ACC112 (cell line): ENCODE results near the gene SPG7.
A peak's percentile ranks its signal among the peaks of the same experiment; 100 is the strongest.
"Not testable (repeated sequence)": the region's sequence is repeated elsewhere in the genome, so short reads cannot be mapped to it uniquely, and the experiment has no call there.

ENCODE experiments used
- H2AFZ ChIP-seq: fragments of 200-600 bp; sonication (generic); one replicate; pipeline ENCODE4 v1.6.0; 2017; ENCODE audit warnings: antibody characterized with exemption, low read length; ENCODE audit not compliant: unreplicated experiment
- H3K27ac ChIP-seq: fragments of 200-600 bp; sonication (generic); 2 replicates; pipeline ENCODE4 v1.5.1; 2014; ENCODE audit warnings: low read depth, mild to moderate bottlenecking, antibody characterized with exemption, low read length, moderate library complexity
- H3K27me3 ChIP-seq: fragments of 200-600 bp; sonication (generic); 2 replicates; pipeline ENCODE4 v1.6.1; 2014; ENCODE audit warnings: mild to moderate bottlenecking, antibody characterized with exemption, low read length, moderate library complexity, mixed read lengths; ENCODE audit not compliant: insufficient read depth
- H3K36me3 ChIP-seq: fragments of 200-600 bp; sonication (generic); 2 replicates; pipeline ENCODE4 v1.6.1; 2016; ENCODE audit warnings: mild to moderate bottlenecking, antibody characterized with exemption, low read length, moderate library complexity, mixed read lengths; ENCODE audit not compliant: insufficient read depth
- H3K4me1 ChIP-seq: fragments of 200-600 bp; sonication (generic); one replicate; pipeline ENCODE4 v1.6.1; 2016; ENCODE audit warnings: low read length, mixed read lengths; ENCODE audit not compliant: insufficient read depth, unreplicated experiment, control insufficient read depth
- H3K4me3 ChIP-seq: fragments of 200-600 bp; sonication (generic); 2 replicates; pipeline ENCODE4 v1.5.1; 2014; ENCODE audit warnings: mild to moderate bottlenecking, low read depth, low read length
- H3K79me2 ChIP-seq: fragments of 200-600 bp; sonication (generic); one replicate; pipeline ENCODE4 v1.6.0; 2016; ENCODE audit warnings: low read length; ENCODE audit not compliant: control insufficient read depth, unreplicated experiment, insufficient read depth

The SPG7 gene

GRCh38 chr16:89564476-89565255, 56.5 kb downstream of the SPG7 start:
- Histone ChIP-seq H2AFZ (no peak overlapping the region), H3K4me1 (peaks cover 41% of the 10 kb centered on the region), H3K4me3 (no peak overlapping the region), H3K27me3 (no peaks in the 10 kb centered on the region), H3K27ac (no peak overlapping the region), H3K79me2 (peaks cover 35% of the 10 kb centered on the region), H3K36me3 (peaks cover 35% of the 10 kb centered on the region)

GRCh38 chr16:89565256-89565505, 57.0 kb downstream of the SPG7 start:
- Histone ChIP-seq H3K27ac (no peak overlapping the region), H3K36me3 (peaks cover 35% of the 10 kb centered on the region), H3K79me2 (peaks cover 35% of the 10 kb centered on the region), H3K27me3 (no peaks in the 10 kb centered on the region), H2AFZ (no peak overlapping the region), H3K4me3 (peak overlapping the region; percentile 34), H3K4me1 (peaks cover 40% of the 10 kb centered on the region)

- peaks cover 33% of the 10 kb centered on the region for H3K79me2 ChIP-seq
- H3K4me3 ChIP-seq: peak overlapping the region; percentile 34
- no peak overlapping the region for H2AFZ ChIP-seq
- no peaks in the 10 kb centered on the region for H3K27me3 ChIP-seq
- H3K36me3 ChIP-seq: peaks cover 35% of the 10 kb centered on the region
- peaks cover 40% of the 10 kb centered on the region for H3K4me1 ChIP-seq
- H3K27ac ChIP-seq: no peak overlapping the region
Observed at GRCh38 chr16:89565506-89566372, 57.5 kb downstream of the SPG7 start.

- Histone ChIP-seq H2AFZ (no peak overlapping the region), H3K4me3 (no peak overlapping the region), H3K27me3 (no peaks in the 10 kb centered on the region), H3K79me2 (peaks cover 11% of the 10 kb centered on the region), H3K36me3 (peaks cover 14% of the 10 kb centered on the region; the same call in 1 of the 2 replicates), H3K4me1 (peaks cover 31% of the 10 kb centered on the region), H3K27ac (no peak overlapping the region)
Observed at GRCh38 chr16:89567656-89568594, 59.7 kb downstream of the SPG7 start.

- Histone ChIP-seq H3K36me3 (no peaks in the 10 kb centered on the region), H3K4me1 (peaks cover 21% of the 10 kb centered on the region), H3K79me2 (no peaks in the 10 kb centered on the region), H3K4me3 (no peak overlapping the region), H3K27me3 (no peaks in the 10 kb centered on the region), H3K27ac (no peak overlapping the region), H2AFZ (no peak overlapping the region)
Observed at GRCh38 chr16:89569506-89570341, 61.5 kb downstream of the SPG7 start.

GRCh38 chr16:89570342-89570923, 62.2 kb downstream of the SPG7 start:
- H3K4me3 ChIP-seq: no peak overlapping the region
- H3K27me3 ChIP-seq: no peaks in the 10 kb centered on the region
- peaks cover 5% of the 10 kb centered on the region for H3K79me2 ChIP-seq
- no peak overlapping the region for H2AFZ ChIP-seq
- peaks cover 14% of the 10 kb centered on the region for H3K4me1 ChIP-seq
- H3K36me3 ChIP-seq: no peaks in the 10 kb centered on the region
- H3K27ac ChIP-seq: no peak overlapping the region

GRCh38 chr16:89570983-89571598, 62.9 kb downstream of the SPG7 start:
- H3K79me2 ChIP-seq: peaks cover 10% of the 10 kb centered on the region
- H3K36me3 ChIP-seq, H3K27me3 ChIP-seq, H3K4me3 ChIP-seq, H2AFZ ChIP-seq, H3K27ac ChIP-seq, H3K4me1 ChIP-seq: not testable (repeated sequence)

GRCh38 chr16:89571636-89572035, 63.4 kb downstream of the SPG7 start:
- peaks cover 16% of the 10 kb centered on the region for H3K79me2 ChIP-seq
- no peaks in the 10 kb centered on the region for H3K36me3 ChIP-seq
- peaks cover 10% of the 10 kb centered on the region for H3K4me1 ChIP-seq
- H3K27ac ChIP-seq: no peak overlapping the region
- H2AFZ ChIP-seq: no peak overlapping the region
- no peak overlapping the region for H3K4me3 ChIP-seq
- no peaks in the 10 kb centered on the region for H3K27me3 ChIP-seq

- Histone ChIP-seq H3K4me3 (no peak overlapping the region), H2AFZ (no peak overlapping the region), H3K4me1 (peaks cover 14% of the 10 kb centered on the region), H3K36me3 (no peaks in the 10 kb centered on the region), H3K27ac (no peak overlapping the region), H3K27me3 (no peaks in the 10 kb centered on the region), H3K79me2 (peaks cover 20% of the 10 kb centered on the region)
Observed at GRCh38 chr16:89572073-89572484, 63.9 kb downstream of the SPG7 start.
